Ascending aorta (tissue), 2 donors: ENCODE data around the gene BMP6. TPM values are rescaled to one million over a fixed set of nuclear protein-coding genes. Genes with fewer than 3 reads are reported as not detected.

ENCODE experiments used
- DNase-seq, 2 donors: peaks; one replicate each; pipeline ENCODE4 v3.0.0-alpha.2; 2019; ENCODE audit warnings: low spot score in 2 of 2
- H3K27ac ChIP-seq, 2 donors: fragments of 200-600 bp; sonication (generic); one replicate each; pipeline ENCODE4 v1.5.1; 2016 to 2017; ENCODE audit warnings: mild to moderate bottlenecking in 1 of 2
- H3K27me3 ChIP-seq: fragments of 200-600 bp; sonication (generic); one replicate; pipeline ENCODE4 v1.5.1; 2017
- H3K36me3 ChIP-seq, 2 donors: fragments of 200-600 bp; sonication (generic); one replicate each; pipeline ENCODE4 v1.5.1; 2016
- H3K4me1 ChIP-seq, 2 donors: fragments of 200-600 bp; sonication (generic); one replicate each; pipeline ENCODE4 v1.5.1; 2016 to 2017; ENCODE audit warnings: mild to moderate bottlenecking in 1 of 2
- H3K4me3 ChIP-seq, 2 donors: fragments of 200-600 bp; sonication (generic); one replicate each; pipeline ENCODE4 v1.5.1; 2016 to 2017; ENCODE audit warnings: mild to moderate bottlenecking in 1 of 2
- H3K9me3 ChIP-seq, 2 donors: fragments of 200-600 bp; sonication (generic); one replicate each; pipeline ENCODE4 v1.5.1; 2016
- CTCF ChIP-seq, 3 experiments: fragments of 200-600 bp in 2 of 3; fragments of 450-650 bp in 1 of 3; sonication (generic) in 2 of 3; IDR thresholded peaks; one replicate each; pipeline ENCODE4 v1.5.1; 2016 to 2019; ENCODE audit warnings: antibody characterized with exemption in 3 of 3, mild to moderate bottlenecking in 1 of 3, moderate library complexity in 1 of 3
- intact Hi-C: fragments of 100-400 bp; cut with DNase I; formaldehyde crosslinking; loops from one replicate; pipeline ENCODE4 v1.15.1; 2023
- total RNA-seq: library from RNA; depleted of rRNA; stranded (reverse); fragments of >200 nt; gene quantifications from one replicate; pipeline ENCODE4 v1.1.0, GENCODE V29; 2016

Gene BMP6
- total RNA-seq, 1 donor from 2014 or later: 16.0 TPM

- Histone ChIP-seq H3K4me1 (peaks cover 0 to 5% of the 10 kb centered on the region in 2 donors), H3K9me3 (no peaks in the 10 kb centered on the region), H3K27me3 (no peaks in the 10 kb centered on the region), H3K27ac (no peak overlapping the region), H3K36me3 (no peaks in the 10 kb centered on the region), H3K4me3 (no peak overlapping the region)
- DNase-seq: no peak
- no peak for TF ChIP-seq CTCF (IDR thresholded peaks at IDR 0.05)
- intact Hi-C loops: no loop called here
Observed at GRCh38 chr6:7786214-7786661, 60.3 kb downstream of the BMP6 start.

GRCh38 chr6:7787137-7787608, 61.3 kb downstream of the BMP6 start:
- H3K27me3 ChIP-seq: no peaks in the 10 kb centered on the region
- intact Hi-C loops: no loop called here
- no peaks in the 10 kb centered on the region for H3K36me3 ChIP-seq
- H3K4me1 ChIP-seq: peaks cover 0 to 5% of the 10 kb centered on the region in 2 donors
- H3K27ac ChIP-seq: no peak overlapping the region
- DNase-seq: no peak
- TF ChIP-seq CTCF (IDR thresholded peaks at IDR 0.05): no peak
- H3K9me3 ChIP-seq: no peaks in the 10 kb centered on the region
- no peak overlapping the region for H3K4me3 ChIP-seq

- intact Hi-C loops: no loop called here
- no peak for DNase-seq
- H3K27ac ChIP-seq: no peak overlapping the region
- H3K27me3 ChIP-seq: no peaks in the 10 kb centered on the region
- H3K36me3 ChIP-seq: no peaks in the 10 kb centered on the region
- peaks cover 0 to 5% of the 10 kb centered on the region in 2 donors for H3K4me1 ChIP-seq
- H3K9me3 ChIP-seq: no peaks in the 10 kb centered on the region
- no peak overlapping the region for H3K4me3 ChIP-seq
- no peak for TF ChIP-seq CTCF (IDR thresholded peaks at IDR 0.05)
Observed at GRCh38 chr6:7787731-7788130, 61.8 kb downstream of the BMP6 start.

GRCh38 chr6:7794509-7794908, 68.6 kb downstream of the BMP6 start:
- Histone ChIP-seq H3K9me3 (no peaks in the 10 kb centered on the region), H3K4me3 (no peak overlapping the region), H3K27me3 (no peaks in the 10 kb centered on the region), H3K27ac (no peak overlapping the region), H3K4me1 (no peaks in the 10 kb centered on the region), H3K36me3 (no peaks in the 10 kb centered on the region)
- no peak for TF ChIP-seq CTCF (IDR thresholded peaks at IDR 0.05)
- intact Hi-C loops: no loop called here
- DNase-seq: no peak

- DNase-seq: no peak
- Histone ChIP-seq H3K36me3 (no peaks in the 10 kb centered on the region), H3K4me1 (no peaks in the 10 kb centered on the region), H3K9me3 (no peaks in the 10 kb centered on the region), H3K4me3 (no peak overlapping the region), H3K27ac (no peak overlapping the region), H3K27me3 (no peaks in the 10 kb centered on the region)
- intact Hi-C loops: no loop called here
- no peak for TF ChIP-seq CTCF (IDR thresholded peaks at IDR 0.05)
Observed at GRCh38 chr6:7797386-7797785, 71.5 kb downstream of the BMP6 start.

- intact Hi-C loops: no loop called here
- DNase-seq: no peak
- Histone ChIP-seq H3K9me3 (no peaks in the 10 kb centered on the region), H3K4me1 (no peaks in the 10 kb centered on the region), H3K27me3 (no peaks in the 10 kb centered on the region), H3K4me3 (no peak overlapping the region), H3K36me3 (no peaks in the 10 kb centered on the region), H3K27ac (no peak overlapping the region)
- no peak for TF ChIP-seq CTCF (IDR thresholded peaks at IDR 0.05)
Observed at GRCh38 chr6:7798751-7799150, 72.9 kb downstream of the BMP6 start.
